HFFc6 (cell line): ENCODE data around the gene MALT1. TPM values are rescaled to one million over a fixed set of nuclear protein-coding genes. Genes with fewer than 3 reads are reported as not detected.

Experiments
- DNase-seq: peaks from one replicate; pipeline ENCODE4 v3.0.0-alpha.2; 2018
- H3K27ac Mint-ChIP-seq: 2 replicates; pipeline ENCODE4 v1.8.0; 2020; ENCODE audit warnings: mild to moderate bottlenecking, mixed read lengths
- H3K27me3 Mint-ChIP-seq: 2 replicates; pipeline ENCODE4 v1.8.0; 2021; ENCODE audit warnings: mild to moderate bottlenecking, moderate library complexity, mixed read lengths; ENCODE audit not compliant: insufficient read depth
- H3K36me3 Mint-ChIP-seq: 2 replicates; pipeline ENCODE4 v1.8.0; 2021; ENCODE audit warnings: low read depth, mixed read lengths
- H3K4me1 Mint-ChIP-seq: 2 replicates; pipeline ENCODE4 v1.8.0; 2020; ENCODE audit warnings: low read depth, mixed read lengths
- H3K4me3 Mint-ChIP-seq: 2 replicates; pipeline ENCODE4 v1.8.0; 2020; ENCODE audit warnings: mild to moderate bottlenecking, moderate library complexity, mixed read lengths
- H3K9me3 Mint-ChIP-seq: 2 replicates; pipeline ENCODE4 v1.8.0; 2020; ENCODE audit warnings: mild to moderate bottlenecking, mixed read lengths
- CTCF ChIP-seq: fragments of 200-600 bp; sonication (generic); IDR thresholded peaks from 2 replicates; pipeline ENCODE4 v1.5.0; 2021; ENCODE audit warnings: antibody characterized with exemption, mild to moderate bottlenecking
- total RNA-seq, 6 experiments: library from RNA; stranded (reverse); fragmentation: NEBNext Ultra II Directional; extraction: Animal tissue kit (Norgen Biotek cat#: 25700); gene quantifications; 2 replicates in 1 of 6; 3 replicates in 5 of 6; pipeline ENCODE4 v1.2.3, GENCODE V29; 2021

The MALT1 gene
- total RNA-seq, 6 experiments from 2014 or later: 19.9 to 25.6 (median 22.4) TPM

DNA sequence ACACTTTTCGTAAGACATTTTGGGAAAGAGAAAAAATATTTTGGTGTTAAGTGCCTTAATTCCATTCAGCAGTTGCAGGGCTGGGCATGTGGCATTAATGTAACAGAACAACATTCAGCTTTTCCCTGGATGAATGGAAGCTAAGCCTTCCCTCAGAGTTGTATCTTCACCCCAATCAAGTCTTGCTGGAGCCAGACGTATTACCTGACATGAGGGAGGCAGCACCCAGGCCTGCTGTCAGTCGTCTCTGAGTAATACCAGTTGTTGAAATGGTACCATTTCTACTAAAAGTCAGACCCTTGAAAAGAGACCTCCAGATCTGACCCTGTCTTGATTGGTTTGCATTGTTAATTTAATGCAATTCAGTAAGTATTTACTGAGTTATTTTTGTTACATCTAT lies 57.5 kb downstream of the MALT1 start:
- H3K36me3 Mint-ChIP-seq: 0 out of 2 replicates have a peak, but pooled peaks cover 4% of the 10 kb centered on the region
- no peaks in the 10 kb centered on the region for H3K9me3 Mint-ChIP-seq
- H3K27ac Mint-ChIP-seq: no peak overlapping the region
- no peak for TF ChIP-seq CTCF
- no peak for DNase-seq
- peaks cover 8% of the 10 kb centered on the region; the same call in 1 of the 2 replicates for H3K4me1 Mint-ChIP-seq
- peaks cover 1% of the 10 kb centered on the region; the same call in 1 of the 2 replicates for H3K27me3 Mint-ChIP-seq
- H3K4me3 Mint-ChIP-seq: no peak overlapping the region

- no peak for DNase-seq
- no peaks in the 10 kb centered on the region for H3K9me3 Mint-ChIP-seq
- no peak overlapping the region for H3K4me3 Mint-ChIP-seq
- H3K27ac Mint-ChIP-seq: no peak overlapping the region
- H3K36me3 Mint-ChIP-seq: 0 out of 2 replicates have a peak, but pooled peaks cover 7% of the 10 kb centered on the region
- peaks cover 1% of the 10 kb centered on the region; the same call in 1 of the 2 replicates for H3K27me3 Mint-ChIP-seq
- TF ChIP-seq CTCF: no peak
- H3K4me1 Mint-ChIP-seq: peaks cover 8% of the 10 kb centered on the region; the same call in 1 of the 2 replicates
Measured at GRCh38 chr18:58730618-58731017, 59.4 kb downstream of the MALT1 start.

GRCh38 chr18:58732471-58732870 lies 61.2 kb downstream of the MALT1 start:
- DNase-seq: no peak
- H3K27me3 Mint-ChIP-seq: peaks cover 1% of the 10 kb centered on the region; the same call in 1 of the 2 replicates
- TF ChIP-seq CTCF: no peak
- peaks cover 8% of the 10 kb centered on the region; the same call in 1 of the 2 replicates for H3K4me1 Mint-ChIP-seq
- no peak overlapping the region for H3K27ac Mint-ChIP-seq
- no peaks in the 10 kb centered on the region for H3K9me3 Mint-ChIP-seq
- peaks cover 21% of the 10 kb centered on the region for H3K36me3 Mint-ChIP-seq
- no peak overlapping the region for H3K4me3 Mint-ChIP-seq

DNA sequence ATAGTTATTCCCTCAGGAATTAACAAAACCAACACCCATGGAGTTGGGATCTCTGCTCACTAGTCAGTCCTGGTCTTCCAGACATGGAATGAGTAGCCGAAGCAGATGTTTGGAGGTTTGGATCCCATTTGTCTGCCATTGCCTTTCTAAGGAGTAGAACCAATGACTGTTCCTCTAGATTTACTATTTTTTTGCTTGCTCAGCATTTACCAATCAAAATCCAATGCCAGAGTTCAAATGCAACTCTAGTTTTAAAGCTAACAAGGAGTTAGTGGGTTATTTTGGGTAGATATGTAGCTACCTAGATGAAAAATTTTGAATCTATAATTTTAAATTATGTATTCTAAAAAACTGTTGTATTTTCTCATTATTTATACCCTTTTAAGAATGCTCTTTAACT lies 62.6 kb downstream of the MALT1 start:
- Mint-ChIP-seq H3K27ac (no peak overlapping the region), H3K36me3 (peaks cover 34% of the 10 kb centered on the region), H3K4me3 (no peak overlapping the region), H3K9me3 (no peaks in the 10 kb centered on the region), H3K4me1 (peaks cover 8% of the 10 kb centered on the region; the same call in 1 of the 2 replicates), H3K27me3 (peaks cover 1% of the 10 kb centered on the region; the same call in 1 of the 2 replicates)
- DNase-seq: no peak
- no peak for TF ChIP-seq CTCF

DNA sequence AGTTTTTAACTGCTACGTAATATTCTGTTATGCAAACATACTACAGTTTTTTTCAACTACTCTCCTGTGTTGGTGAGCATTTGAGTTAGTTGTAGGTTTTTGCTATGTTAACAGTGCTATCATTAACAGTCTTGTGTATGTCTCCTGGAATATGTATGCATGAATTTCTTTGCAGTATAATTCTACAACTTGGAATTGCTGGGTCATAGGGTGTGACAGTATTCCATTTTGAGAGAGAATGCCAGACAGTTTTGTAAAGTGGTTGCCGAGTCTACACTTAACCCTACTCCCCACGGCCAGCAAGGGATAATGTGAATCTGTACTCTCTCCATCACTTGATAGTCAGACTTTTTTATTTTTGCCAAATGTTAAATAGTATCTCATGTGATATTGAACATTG lies 67.1 kb downstream of the MALT1 start:
- no peak for TF ChIP-seq CTCF
- no peak for DNase-seq
- Mint-ChIP-seq H3K27me3 (no peaks in the 10 kb centered on the region), H3K4me3 (no peak overlapping the region), H3K36me3 (peaks cover 34% of the 10 kb centered on the region), H3K4me1 (no peaks in the 10 kb centered on the region), H3K9me3 (no peaks in the 10 kb centered on the region), H3K27ac (no peak overlapping the region)

GRCh38 chr18:58745914-58746313 lies 74.6 kb downstream of the MALT1 start:
- Mint-ChIP-seq H3K27ac (no peak overlapping the region), H3K9me3 (peaks cover 12% of the 10 kb centered on the region), H3K27me3 (no peaks in the 10 kb centered on the region), H3K4me1 (no peaks in the 10 kb centered on the region), H3K36me3 (peaks cover 48% of the 10 kb centered on the region), H3K4me3 (no peak overlapping the region)
- TF ChIP-seq CTCF: no peak
- DNase-seq: no peak
